ENCODE data around the gene RETREG3. TPM values are rescaled to one million over a fixed set of nuclear protein-coding genes. Genes with fewer than 3 reads are reported as not detected.
A peak's percentile ranks its signal among the peaks of the same experiment; 100 is the strongest.

Gene RETREG3
- total RNA-seq, 4 donors from 2014 or later = 87.9 to 97.0 (median 91.1) TPM

DNA sequence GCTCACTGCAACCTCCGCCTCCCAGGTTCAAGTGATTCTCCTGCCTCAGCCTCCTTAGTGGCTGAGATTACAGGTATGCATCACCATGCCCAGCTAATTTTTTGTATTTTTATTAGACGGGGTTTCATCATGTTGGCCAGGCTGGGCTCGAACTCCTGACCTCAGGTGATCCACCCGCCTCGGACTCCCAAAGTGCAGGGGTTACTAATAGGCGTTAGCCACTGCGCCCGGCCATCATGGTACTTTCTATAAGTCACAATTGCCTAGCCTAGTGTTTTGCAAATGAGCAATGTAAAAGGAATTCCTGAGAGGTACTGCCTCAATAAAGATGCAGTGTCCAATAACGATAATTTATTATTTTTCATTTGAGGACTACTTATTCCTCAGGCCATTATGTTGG, 17.8 kb downstream of the RETREG3 start:
- Histone ChIP-seq H3K36me3 (peaks cover 50% of the 10 kb centered on the region), H3K4me1 (peaks cover 20% of the 10 kb centered on the region), H3K27me3 (no peaks in the 10 kb centered on the region), H3K4me3 (no peak overlapping the region), H3K9me3 (no peaks in the 10 kb centered on the region), H3K27ac (no peak overlapping the region)
- no peak for DNase-seq (ENCODE audit: low spot score in 2 of 2)
- TF ChIP-seq EP300 (IDR thresholded peaks at IDR 0.05) = no peak
- WGBS = 92% methylated on average over 9 of the region's 9 CpGs

DNA sequence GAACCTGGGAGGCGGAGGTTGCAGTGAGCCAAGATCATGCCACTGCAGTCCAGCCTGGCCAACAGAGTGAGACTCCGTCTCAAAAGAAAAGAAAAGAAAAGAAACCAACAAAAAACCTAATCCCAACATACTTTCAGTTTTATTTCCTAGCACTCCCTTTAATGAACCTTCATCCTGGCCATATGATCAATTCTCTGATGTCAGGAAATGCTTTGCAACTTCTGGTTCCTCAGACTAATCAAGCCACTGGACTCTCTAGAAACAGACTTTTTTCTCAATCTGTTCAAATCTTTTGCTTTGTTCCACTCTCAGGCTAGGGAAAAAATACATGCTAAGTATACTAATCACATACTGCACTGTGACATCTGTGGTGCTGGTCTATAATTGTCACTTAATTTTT, 18.3 kb downstream of the RETREG3 start:
- Histone ChIP-seq H3K9me3 (no peaks in the 10 kb centered on the region), H3K27me3 (no peaks in the 10 kb centered on the region), H3K4me1 (peaks cover 25% of the 10 kb centered on the region), H3K36me3 (peaks cover 54% of the 10 kb centered on the region), H3K4me3 (no peak overlapping the region), H3K27ac (no peak overlapping the region)
- 92% methylated on average over 2 of the region's 2 CpGs for WGBS
- DNase-seq (ENCODE audit: low spot score in 2 of 2) = no peak
- TF ChIP-seq POLR2AphosphoS5 (IDR thresholded peaks at IDR 0.05) = no peak
- TF ChIP-seq POLR2A (IDR thresholded peaks at IDR 0.05) = no peak
- no peak for TF ChIP-seq CTCF (IDR thresholded peaks at IDR 0.05)
- no peak for TF ChIP-seq EP300 (IDR thresholded peaks at IDR 0.05)

DNA sequence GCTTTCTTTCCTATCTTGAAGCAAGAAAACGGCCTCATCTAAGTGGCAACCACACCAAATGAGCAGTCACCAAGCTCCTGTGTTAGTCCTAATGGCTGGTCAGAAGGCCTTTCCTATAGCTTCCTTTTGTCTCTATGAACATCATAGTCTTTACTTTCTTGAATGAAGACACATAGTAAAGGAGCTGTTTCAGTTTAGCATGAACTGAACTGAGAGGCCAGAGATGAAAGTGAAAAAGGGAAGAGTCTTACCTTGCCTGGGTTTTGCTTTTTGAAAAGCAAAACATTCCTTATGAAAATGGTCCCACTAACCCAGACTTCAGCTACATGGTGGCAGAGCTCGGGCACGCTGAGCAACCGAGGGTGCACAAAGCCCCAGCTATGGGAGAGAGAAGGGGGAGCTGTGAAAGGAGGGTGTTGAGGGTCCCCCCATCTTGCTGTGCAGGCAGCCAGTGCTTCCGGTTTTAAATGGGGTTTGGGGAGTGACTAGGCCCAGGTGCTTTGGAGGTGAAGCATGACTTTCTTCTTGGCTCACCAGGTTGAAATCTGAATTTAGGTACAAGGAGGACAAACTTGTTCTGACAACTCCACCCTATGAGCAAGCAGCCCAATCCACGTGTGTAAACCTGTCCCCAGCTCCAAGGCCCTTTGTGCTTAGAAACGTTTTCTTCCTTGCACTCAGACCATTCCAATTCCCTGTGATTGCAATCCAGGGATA, 22.5 kb downstream of the RETREG3 start:
- H3K9me3 ChIP-seq = no peaks in the 10 kb centered on the region
- no peak overlapping the region for H3K4me3 ChIP-seq
- no peak for TF ChIP-seq CTCF (IDR thresholded peaks at IDR 0.05)
- TF ChIP-seq POLR2A (IDR thresholded peaks at IDR 0.05) = no peak
- TF ChIP-seq POLR2AphosphoS5 (IDR thresholded peaks at IDR 0.05) = peak in 1 of 3 donors; percentile 38
- H3K4me1 ChIP-seq = peaks cover 37% of the 10 kb centered on the region
- no peak for DNase-seq (ENCODE audit: low spot score in 2 of 2)
- whole genome bisulfite sequencing = 56% methylated on average over 7 of the region's 7 CpGs
- peak overlapping the region; percentile 73 for H3K27ac ChIP-seq
- H3K36me3 ChIP-seq = peaks cover 88% of the 10 kb centered on the region
- H3K27me3 ChIP-seq = no peaks in the 10 kb centered on the region

DNA sequence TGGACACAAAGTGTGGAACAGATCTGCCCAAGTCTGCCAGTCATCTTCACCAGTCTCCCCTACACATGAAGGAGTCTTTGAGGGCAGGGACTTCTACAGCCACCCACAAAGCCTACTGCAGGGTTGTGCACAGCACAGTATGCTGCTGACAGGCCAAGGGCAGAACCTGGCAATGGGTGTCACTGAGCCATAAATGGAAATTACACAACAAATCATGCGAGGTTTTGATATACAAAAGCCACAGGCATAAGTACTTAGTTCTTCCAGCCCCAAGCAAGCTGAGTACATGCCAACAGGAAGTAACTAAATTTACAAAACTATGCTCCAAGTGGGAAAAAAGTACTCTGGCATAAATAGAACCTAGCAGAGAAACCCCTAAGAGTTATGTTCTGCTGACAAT, 23.8 kb downstream of the RETREG3 start:
- no peak overlapping the region for H3K4me3 ChIP-seq
- H3K4me1 ChIP-seq = peaks cover 37% of the 10 kb centered on the region
- TF ChIP-seq EP300 (IDR thresholded peaks at IDR 0.05) (no peak), POLR2A (IDR thresholded peaks at IDR 0.05) (no peak), CTCF (IDR thresholded peaks at IDR 0.05) (no peak), POLR2AphosphoS5 (IDR thresholded peaks at IDR 0.05) (no peak)
- DNase-seq (ENCODE audit: low spot score in 2 of 2) = no peak
- peak overlapping the region; percentile 26 for H3K27ac ChIP-seq
- H3K27me3 ChIP-seq = no peaks in the 10 kb centered on the region
- 6% methylated on average over 1 of the region's 1 CpG for WGBS
- H3K9me3 ChIP-seq = no peaks in the 10 kb centered on the region
- peaks cover 86% of the 10 kb centered on the region for H3K36me3 ChIP-seq

- Histone ChIP-seq H3K9me3 (no peaks in the 10 kb centered on the region), H3K4me3 (no peak overlapping the region), H3K27me3 (no peaks in the 10 kb centered on the region), H3K36me3 (peaks cover 86% of the 10 kb centered on the region), H3K4me1 (peaks cover 37% of the 10 kb centered on the region), H3K27ac (peak overlapping the region; percentile 26)
- DNase-seq (ENCODE audit: low spot score in 2 of 2) = no peak
- WGBS = 71% methylated on average over 9 of the region's 9 CpGs
- TF ChIP-seq EP300 (IDR thresholded peaks at IDR 0.05) = no peak
- no peak for TF ChIP-seq POLR2A (IDR thresholded peaks at IDR 0.05)
Observed at GRCh38 chr17:42584880-42585279, 24.3 kb downstream of the RETREG3 start.

GRCh38 chr17:42581744-42582270, 27.4 kb downstream of the RETREG3 start:
- DNase-seq (ENCODE audit: low spot score in 2 of 2) = no peak

More at GRCh38 chr17:42581744-42582270, 27.4 kb downstream of the RETREG3 start:
- H3K4me3 ChIP-seq = no peak overlapping the region
- TF ChIP-seq CTCF (IDR thresholded peaks at IDR 0.05) (no peak), POLR2AphosphoS5 (IDR thresholded peaks at IDR 0.05) (no peak), POLR2A (IDR thresholded peaks at IDR 0.05) (no peak), EP300 (IDR thresholded peaks at IDR 0.05) (no peak)
- 83% methylated on average over 4 of the region's 10 CpGs for WGBS
- no peak overlapping the region for H3K27ac ChIP-seq
- H3K36me3 ChIP-seq = peaks cover 71% of the 10 kb centered on the region
- peaks cover 37% of the 10 kb centered on the region for H3K4me1 ChIP-seq
- no peaks in the 10 kb centered on the region for H3K9me3 ChIP-seq
- H3K27me3 ChIP-seq = no peaks in the 10 kb centered on the region

Data from suprapubic skin (tissue), 4 donors.